Measurements from ENCODE around the gene TRIM39.

- TF ChIP-seq CCAR2 (optimal IDR thresholded peaks at IDR 0.05; ENCODE audit: low read depth, low read length) (no peak), POLR2AphosphoS5 (IDR thresholded peaks at IDR 0.05; ENCODE audit: low read depth, low read length) (no peak), CREB1 (IDR thresholded peaks at IDR 0.05) (no peak; the same call in 1 of the 2 replicates), CREB1 (CRISPR knock-in tag; IDR thresholded peaks at IDR 0.05) (no peak; the same call in none of the 2 replicates), MATR3 (CRISPR knock-in tag; IDR thresholded peaks at IDR 0.05) (no peak), ZNF652 (CRISPR knock-in tag; IDR thresholded peaks at IDR 0.05; ENCODE audit: borderline replicate concordance, low read depth) (no peak), ZNF782 (CRISPR knock-in tag; IDR thresholded peaks at IDR 0.05; ENCODE audit: borderline replicate concordance) (no peak), GTF2F1 (IDR thresholded peaks at IDR 0.05; ENCODE audit: low read length) (no peak), POLR2A (IDR thresholded peaks at IDR 0.05; ENCODE audit: insufficient read depth in 1 of 2, low read depth in 2 of 2, low read length in 2 of 2) (no peak), GABPA (IDR thresholded peaks at IDR 0.05; ENCODE audit: low read depth, low read length) (no peak), GABPA (CRISPR knock-in tag; IDR thresholded peaks at IDR 0.05; ENCODE audit: low read depth) (no peak; the same call in 1 of the 2 replicates), ZNF10 (CRISPR knock-in tag; IDR thresholded peaks at IDR 0.05; ENCODE audit: borderline replicate concordance, low read depth) (no peak)
- TF ChIP-seq, protein P1, sequence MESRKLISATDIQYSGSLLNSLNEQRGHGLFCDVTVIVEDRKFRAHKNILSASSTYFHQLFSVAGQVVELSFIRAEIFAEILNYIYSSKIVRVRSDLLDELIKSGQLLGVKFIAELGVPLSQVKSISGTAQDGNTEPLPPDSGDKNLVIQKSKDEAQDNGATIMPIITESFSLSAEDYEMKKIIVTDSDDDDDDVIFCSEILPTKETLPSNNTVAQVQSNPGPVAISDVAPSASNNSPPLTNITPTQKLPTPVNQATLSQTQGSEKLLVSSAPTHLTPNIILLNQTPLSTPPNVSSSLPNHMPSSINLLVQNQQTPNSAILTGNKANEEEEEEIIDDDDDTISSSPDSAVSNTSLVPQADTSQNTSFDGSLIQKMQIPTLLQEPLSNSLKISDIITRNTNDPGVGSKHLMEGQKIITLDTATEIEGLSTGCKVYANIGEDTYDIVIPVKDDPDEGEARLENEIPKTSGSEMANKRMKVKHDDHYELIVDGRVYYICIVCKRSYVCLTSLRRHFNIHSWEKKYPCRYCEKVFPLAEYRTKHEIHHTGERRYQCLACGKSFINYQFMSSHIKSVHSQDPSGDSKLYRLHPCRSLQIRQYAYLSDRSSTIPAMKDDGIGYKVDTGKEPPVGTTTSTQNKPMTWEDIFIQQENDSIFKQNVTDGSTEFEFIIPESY (CRISPR knock-in tag; IDR thresholded peaks at IDR 0.05) = no peak
Observed at GRCh38 chr6:30327232-30327746, 562 bp downstream of the TRIM39 start.
